MM.1S (cell line): ENCODE results near the gene NRBP1.

Source experiments
- DNase-seq: peaks from one replicate; pipeline ENCODE4 v3.0.0-alpha.2; 2015
- H2AFZ ChIP-seq: fragments of 300-600 bp; sonication (generic); 2 replicates; pipeline ENCODE4 v1.6.0; 2016; ENCODE audit warnings: antibody characterized with exemption, low read length
- H3F3A ChIP-seq: fragments of 300-600 bp; sonication (generic); 2 replicates; pipeline ENCODE4 v1.6.1; 2016; ENCODE audit warnings: mild to moderate bottlenecking, antibody characterized with exemption, low read length, moderate library complexity, mixed read lengths; ENCODE audit not compliant: insufficient read depth
- H3K27ac ChIP-seq: fragments of 300-600 bp; sonication (generic); 2 replicates; pipeline ENCODE4 v1.5.1; 2016; ENCODE audit warnings: mild to moderate bottlenecking, low read length
- H3K27me3 ChIP-seq: fragments of 300-600 bp; sonication (generic); replicated peaks from 2 replicates; pipeline ENCODE4 v1.6.0; 2016; ENCODE audit warnings: low read length; ENCODE audit not compliant: insufficient read depth
- H3K36me3 ChIP-seq: fragments of 300-600 bp; sonication (generic); replicated peaks from 2 replicates; pipeline ENCODE4 v1.6.1; 2016; ENCODE audit warnings: mild to moderate bottlenecking, low read length, mixed read lengths; ENCODE audit not compliant: insufficient read depth
- H3K4me1 ChIP-seq: fragments of 300-600 bp; sonication (generic); 2 replicates; pipeline ENCODE4 v1.6.1; 2016; ENCODE audit warnings: low read length, mixed read lengths
- H3K4me2 ChIP-seq: fragments of 300-600 bp; sonication (generic); 2 replicates; pipeline ENCODE4 v1.6.0; 2016; ENCODE audit warnings: low read depth, low read length
- H3K4me3 ChIP-seq: fragments of 300-600 bp; sonication (generic); 2 replicates; pipeline ENCODE4 v1.5.1; 2016; ENCODE audit warnings: low read length, mixed read lengths
- H3K79me2 ChIP-seq: fragments of 300-600 bp; sonication (generic); 2 replicates; pipeline ENCODE4 v1.6.1; 2016; ENCODE audit warnings: mixed run types, low read length, mixed read lengths
- H3K9ac ChIP-seq: fragments of 300-600 bp; sonication (generic); 2 replicates; pipeline ENCODE4 v1.6.1; 2016; ENCODE audit warnings: low read length, mixed read lengths
- H3K9me2 ChIP-seq: fragments of 300-600 bp; sonication (generic); replicated peaks from 2 replicates; pipeline ENCODE4 v1.6.1; 2016; ENCODE audit warnings: mild to moderate bottlenecking, low read length, mixed read lengths; ENCODE audit not compliant: insufficient read depth
- H3K9me3 ChIP-seq: fragments of 300-600 bp; sonication (generic); replicated peaks from 2 replicates; pipeline ENCODE4 v1.6.1; 2016; ENCODE audit warnings: mild to moderate bottlenecking, low read length, mixed read lengths; ENCODE audit not compliant: insufficient read depth
- H4K20me1 ChIP-seq: fragments of 300-600 bp; sonication (generic); 2 replicates; pipeline ENCODE4 v1.6.1; 2016; ENCODE audit warnings: mild to moderate bottlenecking, low read length, moderate library complexity, mixed read lengths; ENCODE audit not compliant: insufficient read depth
- CTCF ChIP-seq: fragments of 300-600 bp; sonication (generic); IDR thresholded peaks from 2 replicates; pipeline ENCODE4 v1.5.1; 2016; ENCODE audit warnings: antibody characterized with exemption, low read length, mixed read lengths
- EZH2 ChIP-seq: fragments of 300-600 bp; sonication (generic); optimal IDR thresholded peaks from 2 replicates; pipeline ENCODE3; 2017; ENCODE audit warnings: low read depth, mild to moderate bottlenecking, antibody characterized with exemption, low read length, mixed read lengths
- EZH2phosphoT487 ChIP-seq: fragments of 300-600 bp; sonication (generic); IDR thresholded peaks from 2 replicates; pipeline ENCODE4 v1.6.1; 2018; ENCODE audit warnings: antibody characterized with exemption, low read length

NRBP1 gene

GRCh38 chr2:27461118-27461517, 32.7 kb downstream of the NRBP1 start:
- Histone ChIP-seq H3K4me2 (no peak overlapping the region), H3K9me2 (no peaks in the 10 kb centered on the region), H4K20me1 (no peaks in the 10 kb centered on the region), H3K27me3 (no peaks in the 10 kb centered on the region), H3F3A (no peaks in the 10 kb centered on the region), H3K27ac (no peak overlapping the region), H3K4me1 (no peaks in the 10 kb centered on the region), H3K9me3 (no peaks in the 10 kb centered on the region), H3K4me3 (no peak overlapping the region), H3K79me2 (no peaks in the 10 kb centered on the region), H3K9ac (no peak overlapping the region), H3K36me3 (no peaks in the 10 kb centered on the region), H2AFZ (no peak overlapping the region)
- TF ChIP-seq EZH2 (no peak), EZH2phosphoT487 (no peak), CTCF (no peak)
- DNase-seq, result no peak

- H3K36me3 ChIP-seq, result no peaks in the 10 kb centered on the region
- no peaks in the 10 kb centered on the region for H3K9me3 ChIP-seq
- no peak overlapping the region for H3K4me2 ChIP-seq
- H3K9me2 ChIP-seq, result no peaks in the 10 kb centered on the region
- no peak overlapping the region for H3K27ac ChIP-seq
- no peaks in the 10 kb centered on the region for H4K20me1 ChIP-seq
- no peak for DNase-seq
- no peak overlapping the region for H3K9ac ChIP-seq
- no peak for TF ChIP-seq EZH2
- no peak for TF ChIP-seq EZH2phosphoT487
- no peak for TF ChIP-seq CTCF
- no peaks in the 10 kb centered on the region for H3K27me3 ChIP-seq
- no peaks in the 10 kb centered on the region for H3F3A ChIP-seq
- no peak overlapping the region for H3K4me3 ChIP-seq
- H3K4me1 ChIP-seq, result no peaks in the 10 kb centered on the region
- no peaks in the 10 kb centered on the region for H3K79me2 ChIP-seq
- no peak overlapping the region for H2AFZ ChIP-seq
Measured at GRCh38 chr2:27464443-27464842, 36.0 kb downstream of the NRBP1 start.

GRCh38 chr2:27471961-27472360, 43.5 kb downstream of the NRBP1 start:
- H4K20me1 ChIP-seq, result no peaks in the 10 kb centered on the region
- no peaks in the 10 kb centered on the region for H3K4me1 ChIP-seq
- H3K9me3 ChIP-seq, result no peaks in the 10 kb centered on the region
- no peak overlapping the region for H3K4me3 ChIP-seq
- no peaks in the 10 kb centered on the region for H3K36me3 ChIP-seq
- no peak overlapping the region for H3K9ac ChIP-seq
- no peak overlapping the region for H3K27ac ChIP-seq
- no peaks in the 10 kb centered on the region for H3K27me3 ChIP-seq
- no peaks in the 10 kb centered on the region for H3F3A ChIP-seq
- no peak for DNase-seq
- H3K4me2 ChIP-seq, result no peak overlapping the region
- H3K9me2 ChIP-seq, result no peaks in the 10 kb centered on the region
- no peak overlapping the region for H2AFZ ChIP-seq
- H3K79me2 ChIP-seq, result no peaks in the 10 kb centered on the region
- TF ChIP-seq CTCF, result no peak
- no peak for TF ChIP-seq EZH2
- TF ChIP-seq EZH2phosphoT487, result no peak

GRCh38 chr2:27485496-27485895, 57.1 kb downstream of the NRBP1 start:
- no peaks in the 10 kb centered on the region for H3K9me2 ChIP-seq
- TF ChIP-seq EZH2, result no peak
- TF ChIP-seq EZH2phosphoT487, result no peak
- no peak for TF ChIP-seq CTCF
- no peak for DNase-seq
- H3K4me2 ChIP-seq, result no peak overlapping the region
- no peak overlapping the region for H2AFZ ChIP-seq
- H3K4me3 ChIP-seq, result no peak overlapping the region
- H3K9ac ChIP-seq, result no peak overlapping the region
- no peaks in the 10 kb centered on the region for H4K20me1 ChIP-seq
- no peaks in the 10 kb centered on the region for H3K9me3 ChIP-seq
- no peaks in the 10 kb centered on the region for H3K36me3 ChIP-seq
- no peaks in the 10 kb centered on the region for H3K4me1 ChIP-seq
- H3K79me2 ChIP-seq, result no peaks in the 10 kb centered on the region
- no peaks in the 10 kb centered on the region for H3F3A ChIP-seq
- H3K27ac ChIP-seq, result no peak overlapping the region
- no peaks in the 10 kb centered on the region for H3K27me3 ChIP-seq
